K562 (cell line): ENCODE results near the gene ITGA11. TPM values are rescaled to one million over a fixed set of nuclear protein-coding genes. Genes with fewer than 3 reads are reported as not detected.

ENCODE experiments used
- ATAC-seq: fragments of 200-7000 bp; cut with Tn5 transposase; 3 replicates; pipeline ENCODE4 v1.9.1; 2020; ENCODE audit warnings: moderate library complexity
- BruUV-seq: library from RNA; stranded (reverse); fragments of 400-500 nt; replicated peaks from 2 replicates; lab custom pipeline; 2021; lab: Mats Ljungman, UMichigan
- CTCF ChIA-PET: fragments of 300-600 bp; formaldehyde crosslinking; extraction: SDS; loops from one replicate; lab custom pipeline; 2021; ENCODE audit warnings: low intra/inter-chr PET ratio; lab: Yijun Ruan, JAX
- POLR2A ChIA-PET: fragments of 300-600, 350-650 bp; sonication (Branson Sonifier 250); formaldehyde crosslinking; extraction: SDS; loops from one replicate; lab custom pipeline; 2021; ENCODE audit warnings: antibody characterized with exemption, inconsistent platforms; lab: Yijun Ruan, JAX
- DNase-seq, 4 experiments: peaks; one replicate each; pipeline versions ENCODE4 v3.0.0 to v3.0.0-alpha.2; 2011 to 2018; ENCODE audit warnings: low spot score in 3 of 4, mixed read lengths in 3 of 4; ENCODE audit errors: extremely low read depth in 1 of 4
- FAIRE-seq: peaks from 2 replicates; lab custom pipeline; 2011; peaks lifted over from hg19 to GRCh38; lab: Jason Lieb, UNC
- H2AFZ ChIP-seq: 2 replicates; pipeline ENCODE4 v1.6.0; 2011; ENCODE audit warnings: low read depth, low read length, control low read depth, inconsistent platforms
- H3K27ac ChIP-seq: fragments of 200-600 bp; 3 replicates; pipeline ENCODE4 v1.8.0; 2011; ENCODE audit warnings: low read depth, mild to moderate bottlenecking, control low read depth, inconsistent platforms, low read length, moderate library complexity, mixed read lengths; ENCODE audit errors: extremely low read depth
- H3K27me3 ChIP-seq, 2 experiments: fragments of 300-600 bp in 1 of 2; 2 replicates in 1 of 2; 3 replicates in 1 of 2; pipeline versions ENCODE4 v1.6.0 to v1.8.0; 2011; ENCODE audit warnings: inconsistent platforms in 2 of 2, low read length in 2 of 2, mild to moderate bottlenecking in 1 of 2, mixed read lengths in 1 of 2, moderate library complexity in 1 of 2; ENCODE audit not compliant: control insufficient read depth in 2 of 2, insufficient read depth in 2 of 2
- H3K36me3 ChIP-seq: fragments of 300-600 bp; 3 replicates; pipeline ENCODE4 v1.8.0; 2011; ENCODE audit warnings: mild to moderate bottlenecking, low read length, inconsistent platforms; ENCODE audit not compliant: control insufficient read depth, insufficient read depth
- H3K4me1 ChIP-seq, 2 experiments: fragments of 200-600 bp in 1 of 2; replicated peaks in 1 of 2; 2 replicates in 1 of 2; 3 replicates in 1 of 2; pipeline versions ENCODE4 v1.5.1 to v1.8.0; 2011; ENCODE audit warnings: inconsistent platforms in 2 of 2, low read length in 2 of 2, mild to moderate bottlenecking in 1 of 2, mixed read lengths in 1 of 2, moderate library complexity in 1 of 2; ENCODE audit not compliant: control insufficient read depth in 2 of 2, insufficient read depth in 2 of 2
- H3K4me2 ChIP-seq: 2 replicates; pipeline ENCODE4 v1.6.1; 2011; ENCODE audit warnings: low read length, control low read depth, inconsistent platforms, mixed read lengths; ENCODE audit not compliant: insufficient read depth
- H3K4me3 ChIP-seq: fragments of 200-600 bp; sonication (generic), shearing (Covaris generic); 2 replicates; pipeline ENCODE4 v1.5.1; 2016; ENCODE audit warnings: control low read depth, inconsistent platforms
- H3K79me2 ChIP-seq: fragments of 200-600 bp; 3 replicates; pipeline ENCODE4 v1.8.0; 2011; ENCODE audit warnings: low read length, inconsistent platforms; ENCODE audit not compliant: control insufficient read depth, insufficient read depth
- H3K9ac ChIP-seq, 2 experiments: 2 replicates each; pipeline versions ENCODE4 v1.6.0 to v1.6.1; 2011; ENCODE audit warnings: low read depth in 2 of 2, low read length in 2 of 2, control low read depth in 1 of 2, inconsistent platforms in 1 of 2, mild to moderate bottlenecking in 1 of 2, mixed read lengths in 1 of 2; ENCODE audit not compliant: insufficient read depth in 1 of 2
- H3K9me1 ChIP-seq: one replicate; pipeline ENCODE4 v1.6.0; 2011; ENCODE audit warnings: inconsistent platforms, mild to moderate bottlenecking, low read length, moderate library complexity; ENCODE audit not compliant: control insufficient read depth, insufficient read depth
- H3K9me3 ChIP-seq: replicated peaks from 2 replicates; pipeline ENCODE4 v1.5.1; 2011; ENCODE audit warnings: low read depth, low read length, inconsistent platforms; ENCODE audit not compliant: control insufficient read depth, insufficient read depth
- H4K20me1 ChIP-seq: replicated peaks from 2 replicates; pipeline ENCODE4 v1.6.1; 2011; ENCODE audit warnings: low read length, inconsistent platforms, mixed read lengths; ENCODE audit not compliant: control insufficient read depth, insufficient read depth
- CBFA2T3 ChIP-seq: fragments of 450-650 bp; IDR thresholded peaks from 2 replicates; pipeline ENCODE4 v1.6.1; 2017
- SMARCB1 ChIP-seq: IDR thresholded peaks from 2 replicates; pipeline ENCODE4 v1.6.1; 2011; ENCODE audit warnings: improper control_type of control experiment, low read depth; ENCODE audit not compliant: insufficient read length
- ZNF75A ChIP-seq: fragments of 450-650 bp; formaldehyde crosslinking; IDR thresholded peaks from 2 replicates; pipeline ENCODE4 v1.4.0; 2020; ENCODE audit warnings: mild to moderate bottlenecking
- ZSCAN32 ChIP-seq: fragments of 450-650 bp; formaldehyde crosslinking; IDR thresholded peaks from 2 replicates; pipeline ENCODE4 v1.4.0; 2020; ENCODE audit warnings: mild to moderate bottlenecking, moderate library complexity
- in situ Hi-C: fragments of 300-500 bp; cut with MboI; formaldehyde crosslinking; loops from 4 replicates; pipeline ENCODE4 v1.15.0; 2018; ENCODE audit warnings: inconsistent platforms, mixed read lengths
- intact Hi-C: fragments of 100-400 bp; cut with micrococcal nuclease; formaldehyde crosslinking; loops from 2 replicates; pipeline ENCODE4 v1.14.2; 2022
- polyA plus RNA-seq, 8 experiments: library from polyadenylated mRNA; depleted of rRNA in 4 of 8; stranded (reverse) in 5 of 8; unstranded in 3 of 8; fragments of >200 nt; fragmentation: Nextera tagmentation in 2 of 8; fragmentation: Illumina TruSeq in 1 of 8; extraction: Ambion mirVana in 2 of 8; extraction: Trizol in 1 of 8; gene quantifications; 2 replicates each; pipeline versions ENCODE4 v1.2.1 to v1.2.3, GENCODE V29; 2011 to 2014; ENCODE audit warnings: inconsistent platforms in 1 of 8, missing spikeins in 1 of 8
- total RNA-seq, 7 experiments: library from RNA; depleted of rRNA in 6 of 7; stranded (reverse); fragments of >200 nt in 6 of 7; fragmentation: Illumina TruSeq in 2 of 7; extraction: Trizol in 2 of 7; gene quantifications; 2 replicates each; pipeline versions ENCODE4 v1.2.1 to v1.2.3, GENCODE V29; 2011 to 2021; ENCODE audit warnings: low replicate concordance in 1 of 7
- TF ChIP-seq, protein P1 (sequence below): fragments of 200-800 bp; sonication (Bioruptor generic); IDR thresholded peaks from 2 replicates; pipeline ENCODE4 v1.6.1; 2017; ENCODE audit warnings: missing genetic modification characterization, missing compliant biosample characterization
- TF ChIP-seq, protein P2 (sequence below): conservative IDR thresholded peaks from 2 replicates; pipeline ENCODE4 v1.6.1; 2011; ENCODE audit warnings: low read depth, mild to moderate bottlenecking, low read length; ENCODE audit not compliant: control insufficient read depth
- TF ChIP-seq, protein P3 (sequence below): IDR thresholded peaks from 2 replicates; pipeline ENCODE4 v1.6.1; 2016; ENCODE audit warnings: missing genetic modification characterization, missing compliant biosample characterization

The ITGA11 gene
- total and polyA plus RNA-seq, 9 of the 15 experiments (the other 6 are each of a cell fraction or from before 2014, with no cell fraction given), result 0.01 TPM; not detected in 8

DNA sequence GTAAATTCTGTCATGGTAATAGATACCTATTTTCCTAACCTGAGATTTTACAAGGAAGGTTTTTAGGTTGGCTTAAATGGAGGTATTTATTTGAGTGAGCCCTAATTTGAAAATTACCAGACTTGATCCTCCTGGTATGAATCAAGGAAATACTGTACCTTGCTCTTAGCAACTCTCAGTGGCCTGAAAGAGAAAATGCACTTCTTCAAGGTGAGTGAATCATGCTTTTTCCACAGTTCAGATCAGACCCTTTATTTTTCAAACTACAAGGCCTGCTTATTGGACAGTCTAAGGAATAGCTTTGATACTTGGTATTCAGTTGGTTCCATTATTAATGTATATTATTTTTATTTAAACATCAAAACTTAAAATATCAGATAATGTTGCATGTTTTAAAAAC is 139.0 kb downstream of the ITGA11 start:
- H3K9me1 ChIP-seq, result peaks cover 3% of the 10 kb centered on the region
- H3K79me2 ChIP-seq, result peaks cover 41% of the 10 kb centered on the region
- DNase-seq (no peak), ATAC-seq (0 out of 3 replicates have a peak, but pooled peaks have one; percentile 25), FAIRE-seq (no peak)
- intact Hi-C loops (no loop called here), in situ Hi-C loops (no loop called here)
- H4K20me1 ChIP-seq, result peaks cover 6% of the 10 kb centered on the region; the same call in 1 of the 2 replicates
- no TSS peak for BruUV-seq
- ChIA-PET CTCF (no interaction called here), POLR2A (interaction anchor here (3.1 kb wide), 1 partner anchor 11 kb away, joined by 12 read pairs; no protein-coding TSS in a partner anchor)
- peaks cover 40% of the 10 kb centered on the region for H3K36me3 ChIP-seq
- no peaks in the 10 kb centered on the region for H3K9me3 ChIP-seq
- H2AFZ ChIP-seq, result no peak overlapping the region
- TF ChIP-seq, protein P1, sequence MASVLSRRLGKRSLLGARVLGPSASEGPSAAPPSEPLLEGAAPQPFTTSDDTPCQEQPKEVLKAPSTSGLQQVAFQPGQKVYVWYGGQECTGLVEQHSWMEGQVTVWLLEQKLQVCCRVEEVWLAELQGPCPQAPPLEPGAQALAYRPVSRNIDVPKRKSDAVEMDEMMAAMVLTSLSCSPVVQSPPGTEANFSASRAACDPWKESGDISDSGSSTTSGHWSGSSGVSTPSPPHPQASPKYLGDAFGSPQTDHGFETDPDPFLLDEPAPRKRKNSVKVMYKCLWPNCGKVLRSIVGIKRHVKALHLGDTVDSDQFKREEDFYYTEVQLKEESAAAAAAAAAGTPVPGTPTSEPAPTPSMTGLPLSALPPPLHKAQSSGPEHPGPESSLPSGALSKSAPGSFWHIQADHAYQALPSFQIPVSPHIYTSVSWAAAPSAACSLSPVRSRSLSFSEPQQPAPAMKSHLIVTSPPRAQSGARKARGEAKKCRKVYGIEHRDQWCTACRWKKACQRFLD (CRISPR knock-in tag), result no peak
- no peaks in the 10 kb centered on the region; a peak in 1 of 5 replicates for H3K4me1 ChIP-seq
- H3K4me3 ChIP-seq, result no peak overlapping the region
- no peak overlapping the region for H3K9ac ChIP-seq
- H3K4me2 ChIP-seq, result no peak overlapping the region
- H3K27me3 ChIP-seq, result no peaks in the 10 kb centered on the region
- H3K27ac ChIP-seq, result no peak overlapping the region

DNA sequence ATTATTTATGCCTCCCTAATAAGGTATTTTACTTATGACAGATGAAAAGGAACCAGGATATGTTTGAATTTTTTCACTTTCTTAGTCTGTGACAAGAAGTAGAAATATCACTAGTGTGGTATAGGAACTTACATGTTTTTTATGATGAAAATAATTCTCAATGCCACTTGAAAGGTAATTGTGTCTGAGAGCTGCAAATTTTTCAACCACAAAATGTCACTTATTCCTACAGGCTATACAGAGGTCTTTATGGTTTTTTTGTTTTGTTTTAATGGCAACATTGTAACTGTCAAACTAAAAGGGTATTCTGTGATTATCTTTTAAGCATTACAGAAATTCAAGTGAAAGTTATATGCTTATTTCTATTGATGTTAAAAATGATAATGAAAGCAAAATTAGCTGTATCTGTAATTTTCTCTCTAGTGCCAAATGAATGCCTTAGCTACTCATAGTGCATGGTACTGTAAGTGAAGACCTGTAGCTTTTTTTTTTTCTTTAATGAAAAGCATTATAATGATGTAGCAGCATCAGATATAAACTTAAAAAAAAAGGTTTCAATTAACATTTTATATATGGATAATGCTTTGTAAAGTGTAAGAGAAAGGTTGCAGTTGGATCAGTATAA is 139.7 kb downstream of the ITGA11 start:
- Histone ChIP-seq H3K9me1 (peaks cover 3% of the 10 kb centered on the region), H3K79me2 (peaks cover 48% of the 10 kb centered on the region), H3K27me3 (no peaks in the 10 kb centered on the region), H3K9me3 (no peaks in the 10 kb centered on the region), H3K27ac (no peak overlapping the region), H3K9ac (no peak overlapping the region), H4K20me1 (peaks cover 6% of the 10 kb centered on the region; the same call in 1 of the 2 replicates), H3K36me3 (peaks cover 43% of the 10 kb centered on the region), H3K4me2 (no peak overlapping the region), H3K4me1 (no peaks in the 10 kb centered on the region; a peak in 1 of 5 replicates), H2AFZ (no peak overlapping the region), H3K4me3 (no peak overlapping the region)
- BruUV-seq, result no TSS peak
- in situ Hi-C loops, result no loop called here
- CTCF ChIA-PET, result interaction anchor here (1.1 kb wide), 1 partner anchor 14 kb away, joined by 3 read pairs; no protein-coding TSS in a partner anchor
- FAIRE-seq (no peak), DNase-seq (no peak), ATAC-seq (no peak)
- intact Hi-C loops, result no loop called here
- POLR2A ChIA-PET, result interaction anchor here (3.1 kb wide), 1 partner anchor 11 kb away, joined by 12 read pairs; no protein-coding TSS in a partner anchor
- TF ChIP-seq ZNF75A (CRISPR knock-in tag), result no peak
- TF ChIP-seq SMARCB1, result no peak
- TF ChIP-seq CBFA2T3, result no peak
- TF ChIP-seq, protein P2, sequence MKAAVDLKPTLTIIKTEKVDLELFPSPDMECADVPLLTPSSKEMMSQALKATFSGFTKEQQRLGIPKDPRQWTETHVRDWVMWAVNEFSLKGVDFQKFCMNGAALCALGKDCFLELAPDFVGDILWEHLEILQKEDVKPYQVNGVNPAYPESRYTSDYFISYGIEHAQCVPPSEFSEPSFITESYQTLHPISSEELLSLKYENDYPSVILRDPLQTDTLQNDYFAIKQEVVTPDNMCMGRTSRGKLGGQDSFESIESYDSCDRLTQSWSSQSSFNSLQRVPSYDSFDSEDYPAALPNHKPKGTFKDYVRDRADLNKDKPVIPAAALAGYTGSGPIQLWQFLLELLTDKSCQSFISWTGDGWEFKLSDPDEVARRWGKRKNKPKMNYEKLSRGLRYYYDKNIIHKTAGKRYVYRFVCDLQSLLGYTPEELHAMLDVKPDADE, result no peak
- TF ChIP-seq ZSCAN32 (CRISPR knock-in tag), result no peak
- TF ChIP-seq, protein P3, sequence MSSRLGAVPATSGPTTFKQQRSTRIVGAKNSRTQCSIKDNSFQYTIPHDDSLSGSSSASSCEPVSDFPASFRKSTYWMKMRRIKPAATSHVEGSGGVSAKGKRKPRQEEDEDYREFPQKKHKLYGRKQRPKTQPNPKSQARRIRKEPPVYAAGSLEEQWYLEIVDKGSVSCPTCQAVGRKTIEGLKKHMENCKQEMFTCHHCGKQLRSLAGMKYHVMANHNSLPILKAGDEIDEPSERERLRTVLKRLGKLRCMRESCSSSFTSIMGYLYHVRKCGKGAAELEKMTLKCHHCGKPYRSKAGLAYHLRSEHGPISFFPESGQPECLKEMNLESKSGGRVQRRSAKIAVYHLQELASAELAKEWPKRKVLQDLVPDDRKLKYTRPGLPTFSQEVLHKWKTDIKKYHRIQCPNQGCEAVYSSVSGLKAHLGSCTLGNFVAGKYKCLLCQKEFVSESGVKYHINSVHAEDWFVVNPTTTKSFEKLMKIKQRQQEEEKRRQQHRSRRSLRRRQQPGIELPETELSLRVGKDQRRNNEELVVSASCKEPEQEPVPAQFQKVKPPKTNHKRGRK (tag), result no peak
